ENCODE data around the gene GPRASP1. TPM values are rescaled to one million over a fixed set of nuclear protein-coding genes. Genes with fewer than 3 reads are reported as not detected.

GPRASP1 gene
- 4.2 and 5.6 TPM in 2 replicates for total RNA-seq

GRCh38 chrX:102651242-102652011, at the start of gene GPRASP1:
Gene GPRASP1 (plus strand): TSS chrX:102651483. CDS start chrX:102653914, 2,431 bp downstream.

Other genes with a start within 250 kb of the GPRASP1 start
- gene NXF2B, start 211.5 kb upstream of the GPRASP1 start, total RNA-seq, result not detected in 2 replicates
- not detected in 2 replicates for gene TCP11X2, start 179.7 kb upstream of the GPRASP1 start, total RNA-seq
- 2.0 and 10.2 TPM in 2 replicates for gene TMSB15A, start 134.7 kb upstream of the GPRASP1 start, total RNA-seq
- 17.9 and 19.9 TPM in 2 replicates for gene ARMCX5, start 52.0 kb upstream of the GPRASP1 start, total RNA-seq
- 27.3 and 27.9 TPM in 2 replicates for gene GPRASP2, start 61.0 kb downstream of the GPRASP1 start, total RNA-seq
- 7.4 and 8.7 TPM in 2 replicates for gene GPRASP3, start 69.3 kb downstream of the GPRASP1 start, total RNA-seq

Measured in smooth muscle cell of trachea (primary cell).